DOHH2 (cell line): Measurements from ENCODE around the gene PLXND1.
"Not testable (repeated sequence)": the region's sequence is repeated elsewhere in the genome, so short reads cannot be mapped to it uniquely, and the experiment has no call there.

ENCODE experiments used
- H3F3A ChIP-seq: fragments of 200-600 bp; sonication (generic), shearing (Covaris generic); 2 replicates; pipeline ENCODE4 v1.6.0; 2016; ENCODE audit warnings: antibody characterized with exemption, mild to moderate bottlenecking; ENCODE audit not compliant: control insufficient read depth, insufficient read depth
- H3K27ac ChIP-seq: fragments of 200-600 bp; sonication (generic); 2 replicates; pipeline ENCODE4 v1.5.1; 2014; ENCODE audit warnings: low read depth, mild to moderate bottlenecking, low read length, moderate library complexity
- H3K27me3 ChIP-seq: fragments of 200-600 bp; sonication (generic); 2 replicates; pipeline ENCODE4 v1.6.1; 2014; ENCODE audit warnings: mild to moderate bottlenecking, low read length, mixed read lengths; ENCODE audit not compliant: control insufficient read depth
- H3K36me3 ChIP-seq: fragments of 200-600 bp; sonication (generic); 2 replicates; pipeline ENCODE4 v1.6.1; 2014; ENCODE audit warnings: mild to moderate bottlenecking, low read length, moderate library complexity, mixed read lengths; ENCODE audit not compliant: control insufficient read depth
- H3K4me1 ChIP-seq: fragments of 200-600 bp; sonication (generic); 2 replicates; pipeline ENCODE4 v1.6.1; 2014; ENCODE audit warnings: mild to moderate bottlenecking, low read length, mixed read lengths; ENCODE audit not compliant: control insufficient read depth
- H3K4me2 ChIP-seq: fragments of 200-600 bp; sonication (generic); 2 replicates; pipeline ENCODE4 v1.6.0; 2014; ENCODE audit warnings: mild to moderate bottlenecking, low read length, moderate library complexity
- H3K4me3 ChIP-seq: fragments of 200-600 bp; sonication (generic); 2 replicates; pipeline ENCODE4 v1.5.1; 2014; ENCODE audit warnings: mild to moderate bottlenecking, low read length, mixed read lengths
- H3K79me2 ChIP-seq: fragments of 200-600 bp; sonication (generic); 2 replicates; pipeline ENCODE4 v1.6.1; 2014; ENCODE audit warnings: mild to moderate bottlenecking, low read length, mixed read lengths; ENCODE audit not compliant: control insufficient read depth
- H3K9me2 ChIP-seq: fragments of 200-600 bp; sonication (generic); replicated peaks from 2 replicates; pipeline ENCODE4 v1.6.1; 2014; ENCODE audit warnings: mild to moderate bottlenecking, low read length, mixed read lengths; ENCODE audit not compliant: control insufficient read depth
- H3K9me3 ChIP-seq: fragments of 200-600 bp; sonication (generic); 2 replicates; pipeline ENCODE4 v1.6.1; 2014; ENCODE audit warnings: antibody characterized with exemption, low read length, mixed read lengths; ENCODE audit not compliant: control insufficient read depth, insufficient read depth
- H4K20me1 ChIP-seq: fragments of 200-600 bp; sonication (generic); 2 replicates; pipeline ENCODE4 v1.6.0; 2014; ENCODE audit warnings: low read depth, mild to moderate bottlenecking, antibody characterized with exemption, low read length, moderate library complexity; ENCODE audit not compliant: control insufficient read depth, insufficient read depth
- EZH2phosphoT487 ChIP-seq: fragments of 200-600 bp; sonication (generic); IDR thresholded peaks from 2 replicates; pipeline ENCODE4 v1.6.1; 2017; ENCODE audit warnings: borderline replicate concordance, mild to moderate bottlenecking, antibody characterized with exemption, low read length, moderate library complexity, mixed read lengths
- TF ChIP-seq, protein P1 (sequence below): fragments of 200-600 bp; sonication (generic); IDR thresholded peaks from one replicate; pipeline ENCODE4 v1.5.1; 2014; ENCODE audit warnings: antibody characterized with exemption, mild to moderate bottlenecking, low read depth, low read length; ENCODE audit not compliant: poor library complexity, severe bottlenecking

Gene PLXND1

DNA sequence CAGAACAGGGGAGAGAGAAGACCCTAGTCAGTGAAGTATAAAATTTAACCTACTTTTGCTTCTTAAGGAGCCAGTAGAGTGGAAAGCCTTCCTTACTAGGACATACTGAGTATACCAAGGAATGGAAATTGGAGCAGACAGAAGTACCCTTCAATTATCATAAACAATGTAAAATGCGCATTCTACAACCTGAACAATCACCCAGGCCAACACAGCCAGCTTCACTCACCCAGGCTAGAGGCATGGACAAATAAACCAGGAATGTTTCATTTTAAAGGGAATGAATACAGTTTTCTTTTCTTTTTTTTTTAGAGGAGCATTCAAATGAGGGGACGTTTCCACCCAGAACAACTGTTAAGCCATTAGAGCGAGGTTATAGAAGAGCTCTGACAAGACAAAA, 41.9 kb upstream of the PLXND1 start:
- Histone ChIP-seq H3K4me1 (no peaks in the 10 kb centered on the region), H3K9me3 (no peaks in the 10 kb centered on the region), H3K27me3 (no peaks in the 10 kb centered on the region), H3K36me3 (no peaks in the 10 kb centered on the region), H3F3A (no peaks in the 10 kb centered on the region), H3K4me2 (no peak overlapping the region), H3K9me2 (no peaks in the 10 kb centered on the region), H3K79me2 (no peaks in the 10 kb centered on the region), H4K20me1 (no peaks in the 10 kb centered on the region), H3K27ac (no peak overlapping the region), H3K4me3 (no peak overlapping the region)
- TF ChIP-seq, protein P1, sequence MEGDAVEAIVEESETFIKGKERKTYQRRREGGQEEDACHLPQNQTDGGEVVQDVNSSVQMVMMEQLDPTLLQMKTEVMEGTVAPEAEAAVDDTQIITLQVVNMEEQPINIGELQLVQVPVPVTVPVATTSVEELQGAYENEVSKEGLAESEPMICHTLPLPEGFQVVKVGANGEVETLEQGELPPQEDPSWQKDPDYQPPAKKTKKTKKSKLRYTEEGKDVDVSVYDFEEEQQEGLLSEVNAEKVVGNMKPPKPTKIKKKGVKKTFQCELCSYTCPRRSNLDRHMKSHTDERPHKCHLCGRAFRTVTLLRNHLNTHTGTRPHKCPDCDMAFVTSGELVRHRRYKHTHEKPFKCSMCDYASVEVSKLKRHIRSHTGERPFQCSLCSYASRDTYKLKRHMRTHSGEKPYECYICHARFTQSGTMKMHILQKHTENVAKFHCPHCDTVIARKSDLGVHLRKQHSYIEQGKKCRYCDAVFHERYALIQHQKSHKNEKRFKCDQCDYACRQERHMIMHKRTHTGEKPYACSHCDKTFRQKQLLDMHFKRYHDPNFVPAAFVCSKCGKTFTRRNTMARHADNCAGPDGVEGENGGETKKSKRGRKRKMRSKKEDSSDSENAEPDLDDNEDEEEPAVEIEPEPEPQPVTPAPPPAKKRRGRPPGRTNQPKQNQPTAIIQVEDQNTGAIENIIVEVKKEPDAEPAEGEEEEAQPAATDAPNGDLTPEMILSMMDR: no peak
- TF ChIP-seq EZH2phosphoT487: no peak

DNA sequence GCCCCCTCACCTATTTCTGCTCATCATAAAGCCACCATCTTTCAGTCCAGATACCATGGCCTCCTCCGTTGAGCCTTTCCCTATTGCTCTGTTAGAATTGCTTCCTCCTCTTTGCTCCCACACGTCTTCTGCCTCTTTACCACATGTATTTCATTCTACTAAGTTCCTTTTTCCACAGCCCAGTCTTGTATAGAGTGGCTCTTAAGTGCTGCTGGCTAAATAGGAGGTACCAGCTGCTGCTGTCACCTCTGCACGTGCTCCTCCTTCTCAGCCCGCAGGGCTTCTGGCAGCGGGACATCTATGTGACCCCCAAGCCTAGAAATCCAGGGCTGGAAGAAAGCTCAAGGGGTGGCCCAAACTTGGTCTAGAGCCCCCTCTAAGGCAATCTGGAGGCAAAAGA, 38.8 kb upstream of the PLXND1 start:
- no peak overlapping the region for H3K4me3 ChIP-seq
- no peaks in the 10 kb centered on the region for H3K79me2 ChIP-seq
- no peaks in the 10 kb centered on the region for H3K4me1 ChIP-seq
- no peaks in the 10 kb centered on the region for H3K9me2 ChIP-seq
- H3K36me3 ChIP-seq: no peaks in the 10 kb centered on the region
- H3F3A ChIP-seq: no peaks in the 10 kb centered on the region
- no peak for TF ChIP-seq EZH2phosphoT487
- TF ChIP-seq, protein P1: no peak
- H3K27me3 ChIP-seq: no peaks in the 10 kb centered on the region
- H3K4me2 ChIP-seq: no peak overlapping the region
- no peaks in the 10 kb centered on the region for H3K9me3 ChIP-seq
- no peak overlapping the region for H3K27ac ChIP-seq
- no peaks in the 10 kb centered on the region for H4K20me1 ChIP-seq

DNA sequence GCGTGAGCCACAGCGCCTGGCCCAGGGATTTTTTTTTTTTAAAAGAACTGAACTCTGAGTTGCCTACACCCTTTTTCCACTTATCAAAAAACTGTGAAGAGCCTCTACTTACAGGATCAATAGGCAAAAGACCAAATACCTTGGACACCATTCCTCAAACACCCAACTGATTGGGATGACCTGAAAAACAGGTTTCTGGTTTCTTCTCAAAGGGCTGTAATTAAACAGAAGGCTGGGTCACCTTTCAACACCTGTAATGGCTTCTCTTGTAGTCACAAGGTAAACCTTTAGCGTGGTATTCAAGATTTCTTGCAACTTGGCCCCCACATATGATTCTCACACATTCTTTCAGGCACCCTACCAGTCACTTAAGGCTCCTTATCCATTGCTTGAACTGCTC, 38.4 kb upstream of the PLXND1 start:
- H3K27ac ChIP-seq: no peak overlapping the region
- no peaks in the 10 kb centered on the region for H3F3A ChIP-seq
- no peak overlapping the region for H3K4me3 ChIP-seq

DNA sequence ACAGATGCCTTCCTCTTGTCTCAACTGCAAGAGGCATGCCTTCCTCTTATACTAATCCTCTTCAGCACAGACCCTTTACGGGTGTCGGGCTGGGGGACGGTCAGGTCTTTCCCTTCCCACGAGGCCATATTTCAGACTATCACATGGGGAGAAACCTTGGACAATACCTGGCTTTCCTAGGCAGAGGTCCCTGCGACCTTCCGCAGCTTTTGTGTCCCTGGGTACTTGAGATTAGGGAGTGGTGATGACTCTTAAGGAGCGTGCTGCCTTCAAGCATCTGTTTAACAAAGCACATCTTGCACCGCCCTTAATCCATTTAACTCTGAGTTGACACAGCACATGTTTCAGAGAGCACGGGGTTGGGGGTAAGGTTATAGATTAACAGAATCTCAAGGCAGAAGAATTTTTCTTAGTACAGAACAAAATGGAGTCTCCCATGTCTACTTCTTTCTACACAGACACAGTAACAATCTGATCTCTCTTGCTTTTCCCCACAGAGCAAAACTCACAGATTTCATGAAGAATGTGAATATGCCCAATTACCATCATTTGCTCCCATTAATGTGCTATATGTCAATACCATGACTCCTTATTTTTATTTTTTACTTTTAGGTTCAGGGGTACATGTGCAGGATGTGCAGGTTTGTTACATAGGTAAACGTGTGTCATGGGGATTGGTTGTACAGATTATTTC, 35.2 kb upstream of the PLXND1 start:
- H3K4me2 ChIP-seq, H4K20me1 ChIP-seq, H3K4me1 ChIP-seq, H3K36me3 ChIP-seq, H3K9me2 ChIP-seq, H3K4me3 ChIP-seq, H3K27ac ChIP-seq, H3K9me3 ChIP-seq, H3K79me2 ChIP-seq, H3F3A ChIP-seq, H3K27me3 ChIP-seq: not testable (repeated sequence)

More for the DNA sequence above, 38.4 kb upstream of the PLXND1 start:
- Histone ChIP-seq H3K4me1 (no peaks in the 10 kb centered on the region), H3K9me3 (no peaks in the 10 kb centered on the region), H3K79me2 (no peaks in the 10 kb centered on the region), H3K36me3 (no peaks in the 10 kb centered on the region), H3K9me2 (no peaks in the 10 kb centered on the region), H4K20me1 (no peaks in the 10 kb centered on the region), H3K27me3 (no peaks in the 10 kb centered on the region), H3K4me2 (no peak overlapping the region)
- TF ChIP-seq EZH2phosphoT487: no peak

DNA sequence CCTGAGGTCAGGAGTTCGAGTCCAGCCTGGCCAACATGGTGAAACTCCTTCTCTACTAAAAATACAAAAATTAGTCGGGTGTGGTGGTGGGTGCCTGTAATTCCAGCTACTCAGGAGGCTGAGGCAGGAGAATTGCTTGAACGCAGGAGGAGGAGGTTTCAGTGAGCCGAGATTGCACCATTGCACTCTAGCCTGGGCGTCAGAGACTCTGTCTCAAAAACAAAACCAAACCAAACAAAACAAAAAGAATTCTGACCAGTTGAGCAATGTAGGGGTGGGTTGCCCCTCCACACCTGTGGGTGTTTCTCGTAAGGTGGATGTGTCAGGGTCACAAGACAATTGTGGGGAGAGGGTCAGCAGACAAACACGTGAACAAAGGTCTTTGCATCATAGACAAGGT, 34.5 kb upstream of the PLXND1 start:
- not testable (repeated sequence) for H4K20me1 ChIP-seq, H3K4me2 ChIP-seq, H3K27ac ChIP-seq, H3K4me3 ChIP-seq, H3K79me2 ChIP-seq, H3K9me2 ChIP-seq, H3K27me3 ChIP-seq, H3F3A ChIP-seq, H3K4me1 ChIP-seq, H3K36me3 ChIP-seq, H3K9me3 ChIP-seq
